ENCODE data around the gene PTS.

GRCh38 chr11:112277941-112278340, 51.7 kb downstream of the PTS start:
- TF ChIP-seq CTCF (IDR thresholded peaks at IDR 0.05) (no peak), POLR2A (IDR thresholded peaks at IDR 0.05) (no peak)
